ENCODE data around the gene KRTAP12-3.

GRCh38 chr21:44657635-44658540, at the start of gene KRTAP12-3:
- TF ChIP-seq CEBPB (IDR thresholded peaks at IDR 0.05; ENCODE audit: borderline replicate concordance in 1 of 2, low read depth in 2 of 2, low read length in 2 of 2) = no peak
- TF ChIP-seq KDM1A (IDR thresholded peaks at IDR 0.05; ENCODE audit: borderline replicate concordance) = no peak
- TF ChIP-seq USF1 (IDR thresholded peaks at IDR 0.05; ENCODE audit: borderline replicate concordance, extremely low read length, insufficient read depth, low read depth, low read length) = no peak
- no peak for TF ChIP-seq EZH2 (IDR thresholded peaks at IDR 0.05; ENCODE audit: borderline replicate concordance, control insufficient read depth, low read depth, low read length)
- no peak for TF ChIP-seq DPF2 (IDR thresholded peaks at IDR 0.05)
- TF ChIP-seq HDAC6 (IDR thresholded peaks at IDR 0.05; ENCODE audit: unreplicated experiment) = no peak
- no peak for TF ChIP-seq TCF12 (IDR thresholded peaks at IDR 0.05; ENCODE audit: low read depth, low read length)
